Colonic mucosa (tissue), 4 donors: ENCODE data around the gene FAM78A. TPM values are rescaled to one million over a fixed set of nuclear protein-coding genes. Genes with fewer than 3 reads are reported as not detected.

Experiments
- DNase-seq: peaks from one replicate; pipeline ENCODE4 v3.0.0-alpha.2; 2020
- H3K27ac ChIP-seq: fragments of 200-600 bp; one replicate; pipeline ENCODE4 v1.8.0; 2021
- H3K27me3 ChIP-seq: fragments of 200-600 bp; one replicate; pipeline ENCODE4 v1.8.0; 2021
- H3K36me3 ChIP-seq: fragments of 200-600 bp; one replicate; pipeline ENCODE4 v1.8.0; 2021
- H3K4me1 ChIP-seq: fragments of 200-600 bp; one replicate; pipeline ENCODE4 v1.8.0; 2021; ENCODE audit warnings: mild to moderate bottlenecking
- H3K4me3 ChIP-seq: fragments of 200-600 bp; one replicate; pipeline ENCODE4 v1.8.0; 2021
- H3K9ac ChIP-seq, 2 donors: one replicate each; pipeline ENCODE4 v1.7.0; 2013; ENCODE audit warnings: control low read depth in 2 of 2, low read depth in 2 of 2, low read length in 2 of 2
- H3K9me3 ChIP-seq: fragments of 200-600 bp; one replicate; pipeline ENCODE4 v1.8.0; 2021
- CTCF ChIP-seq: fragments of 200-600 bp; IDR thresholded peaks from one replicate; pipeline ENCODE4 v1.8.0; 2022; ENCODE audit warnings: antibody characterized with exemption, mild to moderate bottlenecking
- intact Hi-C: fragments of 100-400 bp; cut with DNase I; formaldehyde crosslinking; loops from one replicate; pipeline ENCODE4 v1.14.1; 2022
- total RNA-seq, 2 donors: library from RNA; stranded (reverse); fragmentation: NEBNext Ultra II Directional in 1 of 2; extraction: Animal tissue kit (Norgen Biotek cat#: 25700) in 1 of 2; gene quantifications; one replicate each; pipeline ENCODE4 v1.2.1, GENCODE V29; 2021
- donor health status: healthy.
- donor health status: DM: no; HTN: no; CAD: no.
- donor health status: DM: no; HTN: no; CAD: no.

FAM78A gene
- total RNA-seq, 2 donors from 2014 or later: 1.5 to 2.0 TPM

GRCh38 chr9:131238402-131239021, 37.8 kb downstream of the FAM78A start:
- TF ChIP-seq CTCF: no peak
- Histone ChIP-seq H3K9ac (peak overlapping the region; percentile 8 to 70), H3K9me3 (no peaks in the 10 kb centered on the region), H3K4me1 (peaks cover 5% of the 10 kb centered on the region), H3K4me3 (no peak overlapping the region), H3K27me3 (no peaks in the 10 kb centered on the region), H3K36me3 (no peaks in the 10 kb centered on the region), H3K27ac (no peak overlapping the region)
- intact Hi-C loops: no loop called here
- no peak for DNase-seq

GRCh38 chr9:131237931-131238401, 38.3 kb downstream of the FAM78A start:
- H3K27me3 ChIP-seq: no peaks in the 10 kb centered on the region
- H3K4me1 ChIP-seq: peaks cover 5% of the 10 kb centered on the region
- no peak overlapping the region for H3K4me3 ChIP-seq
- no peaks in the 10 kb centered on the region for H3K9me3 ChIP-seq
- H3K36me3 ChIP-seq: no peaks in the 10 kb centered on the region
- H3K27ac ChIP-seq: no peak overlapping the region
- intact Hi-C loops: no loop called here
- peak; percentile 72 for DNase-seq
- no peak for TF ChIP-seq CTCF
- H3K9ac ChIP-seq: peak overlapping the region; percentile 8 to 70

- DNase-seq: no peak
- no peaks in the 10 kb centered on the region for H3K36me3 ChIP-seq
- H3K9me3 ChIP-seq: no peaks in the 10 kb centered on the region
- intact Hi-C loops: no loop called here
- H3K27ac ChIP-seq: no peak overlapping the region
- no peak for TF ChIP-seq CTCF
- no peak overlapping the region for H3K4me3 ChIP-seq
- H3K4me1 ChIP-seq: peaks cover 5% of the 10 kb centered on the region
- no peak overlapping the region for H3K9ac ChIP-seq
- H3K27me3 ChIP-seq: no peaks in the 10 kb centered on the region
These were observed 39.0 kb downstream of the FAM78A start for GRCh38 chr9:131237291-131237690.

- DNase-seq: no peak
- no peak overlapping the region for H3K4me3 ChIP-seq
- H3K36me3 ChIP-seq: no peaks in the 10 kb centered on the region
- H3K4me1 ChIP-seq: peaks cover 5% of the 10 kb centered on the region
- TF ChIP-seq CTCF: no peak
- no peaks in the 10 kb centered on the region for H3K9me3 ChIP-seq
- H3K9ac ChIP-seq: no peak overlapping the region
- no peak overlapping the region for H3K27ac ChIP-seq
- intact Hi-C loops: no loop called here
- no peaks in the 10 kb centered on the region for H3K27me3 ChIP-seq
These were observed 39.5 kb downstream of the FAM78A start for GRCh38 chr9:131236761-131237160.

GRCh38 chr9:131236161-131236560, 40.1 kb downstream of the FAM78A start:
- Histone ChIP-seq H3K36me3 (no peaks in the 10 kb centered on the region), H3K27ac (no peak overlapping the region), H3K9ac (no peak overlapping the region), H3K4me1 (peaks cover 5% of the 10 kb centered on the region), H3K27me3 (no peaks in the 10 kb centered on the region), H3K9me3 (no peaks in the 10 kb centered on the region), H3K4me3 (no peak overlapping the region)
- DNase-seq: no peak
- intact Hi-C loops: no loop called here
- no peak for TF ChIP-seq CTCF
